ENCODE data around the gene ACE. TPM values are rescaled to one million over a fixed set of nuclear protein-coding genes. Genes with fewer than 3 reads are reported as not detected.

ACE gene
- total RNA-seq, 2 donors from 2014 or later: 38.3 to 45.2 TPM

DNA sequence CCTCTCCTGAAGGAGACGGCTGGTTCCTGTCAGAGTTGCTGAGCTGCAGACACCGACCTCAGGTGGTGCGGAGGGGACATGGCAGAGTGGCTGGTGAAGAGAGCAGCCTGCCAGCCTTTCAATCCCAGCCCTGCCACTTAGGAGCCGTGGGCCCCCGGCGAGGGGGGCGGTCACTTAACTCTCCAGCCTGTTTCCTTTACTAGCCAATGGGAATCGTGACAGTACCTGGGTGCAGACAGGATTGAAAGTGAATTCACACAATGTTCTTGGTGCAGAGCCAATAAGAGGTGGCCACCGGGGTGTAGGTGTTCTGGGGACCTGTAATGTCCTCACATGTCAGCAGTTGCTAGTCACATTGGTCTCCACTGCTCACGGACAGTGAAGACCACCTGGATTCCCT, 13.5 kb downstream of the ACE start:
- Histone ChIP-seq H3K4me3 (no peak overlapping the region), H3K4me1 (no peaks in the 10 kb centered on the region), H3K27me3 (no peaks in the 10 kb centered on the region), H3K36me3 (no peaks in the 10 kb centered on the region), H3K27ac (no peak overlapping the region), H3K9ac (ENCODE audit: low read depth in 2 of 2, low read length in 2 of 2) (no peak overlapping the region), H3K9me3 (no peaks in the 10 kb centered on the region)
- TF ChIP-seq CTCF (IDR thresholded peaks at IDR 0.05): no peak
- no peak for DNase-seq
- intact Hi-C loops (cut with DNase I): no loop called here

DNA sequence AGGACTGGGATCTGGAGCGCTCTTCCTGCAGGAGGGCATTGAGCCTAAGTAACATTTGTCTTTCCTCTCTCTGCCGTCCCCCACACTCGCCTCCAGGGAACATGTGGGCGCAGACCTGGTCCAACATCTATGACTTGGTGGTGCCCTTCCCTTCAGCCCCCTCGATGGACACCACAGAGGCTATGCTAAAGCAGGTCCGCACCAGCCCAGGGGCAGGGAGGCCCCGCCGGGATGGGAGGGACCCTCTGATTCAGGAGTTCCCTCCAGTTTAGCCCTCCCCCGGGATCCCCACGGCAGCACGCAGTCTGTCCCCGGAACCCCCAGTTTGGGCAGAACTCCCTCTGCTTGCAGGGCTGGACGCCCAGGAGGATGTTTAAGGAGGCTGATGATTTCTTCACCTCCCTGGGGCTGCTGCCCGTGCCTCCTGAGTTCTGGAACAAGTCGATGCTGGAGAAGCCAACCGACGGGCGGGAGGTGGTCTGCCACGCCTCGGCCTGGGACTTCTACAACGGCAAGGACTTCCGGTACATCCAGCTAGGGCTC, 14.1 kb downstream of the ACE start:
- no peaks in the 10 kb centered on the region for H3K27me3 ChIP-seq
- no peak overlapping the region for H3K27ac ChIP-seq
- no peak for DNase-seq
- no peaks in the 10 kb centered on the region for H3K9me3 ChIP-seq
- no peak overlapping the region for H3K4me3 ChIP-seq
- no peaks in the 10 kb centered on the region for H3K4me1 ChIP-seq
- TF ChIP-seq CTCF (IDR thresholded peaks at IDR 0.05): no peak
- intact Hi-C loops (cut with DNase I): no loop called here
- no peaks in the 10 kb centered on the region for H3K36me3 ChIP-seq
- H3K9ac ChIP-seq (ENCODE audit: low read depth in 2 of 2, low read length in 2 of 2): no peak overlapping the region

- intact Hi-C loops (cut with DNase I): no loop called here
- Histone ChIP-seq H3K27me3 (no peaks in the 10 kb centered on the region), H3K9me3 (no peaks in the 10 kb centered on the region), H3K36me3 (no peaks in the 10 kb centered on the region), H3K9ac (ENCODE audit: low read depth in 2 of 2, low read length in 2 of 2) (no peak overlapping the region), H3K4me1 (no peaks in the 10 kb centered on the region), H3K4me3 (no peak overlapping the region), H3K27ac (no peak overlapping the region)
- DNase-seq: no peak
- no peak for TF ChIP-seq CTCF (IDR thresholded peaks at IDR 0.05)
These were observed 14.6 kb downstream of the ACE start for GRCh38 chr17:63491413-63491812.

DNA sequence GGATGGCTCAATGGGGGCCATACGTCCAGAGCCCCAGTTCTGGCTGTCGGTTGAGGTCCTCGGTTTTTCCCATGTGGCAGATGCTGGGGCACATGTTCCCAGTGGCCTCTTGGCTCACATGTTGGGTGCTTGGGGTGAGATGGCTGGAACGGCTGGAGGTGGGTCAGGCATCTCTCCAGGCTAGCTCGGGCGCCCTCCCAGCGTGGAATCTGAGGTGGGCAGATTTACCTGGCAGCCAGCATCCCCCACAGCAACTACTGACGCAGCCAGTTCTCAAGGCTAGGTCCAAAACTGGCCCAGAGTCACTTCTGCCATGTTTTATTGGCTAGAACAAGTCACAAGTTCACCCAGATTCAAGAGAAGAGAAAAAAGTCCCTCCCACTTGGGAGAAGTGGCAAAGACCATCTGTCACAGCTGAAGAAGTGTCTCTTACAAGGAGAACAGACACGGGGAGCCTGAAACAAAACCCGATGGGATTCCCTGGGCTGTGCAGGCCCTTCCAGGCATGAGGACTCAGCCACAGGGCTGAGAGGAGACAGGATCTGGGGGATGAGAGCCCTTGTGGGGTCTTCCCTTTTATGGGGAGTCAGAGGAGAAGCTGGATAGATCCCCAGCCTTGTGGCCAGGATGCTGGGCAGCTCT, 15.2 kb downstream of the ACE start:
- DNase-seq: no peak
- no peak for TF ChIP-seq CTCF (IDR thresholded peaks at IDR 0.05)
- Histone ChIP-seq H3K27me3 (no peaks in the 10 kb centered on the region), H3K36me3 (no peaks in the 10 kb centered on the region), H3K9me3 (no peaks in the 10 kb centered on the region), H3K4me1 (no peaks in the 10 kb centered on the region), H3K9ac (ENCODE audit: low read depth in 2 of 2, low read length in 2 of 2) (no peak overlapping the region), H3K27ac (no peak overlapping the region), H3K4me3 (no peak overlapping the region)
- intact Hi-C loops (cut with DNase I): no loop called here

GRCh38 chr17:63492940-63493339, 16.1 kb downstream of the ACE start:
- H3K4me1 ChIP-seq: no peaks in the 10 kb centered on the region
- H3K9me3 ChIP-seq: no peaks in the 10 kb centered on the region
- TF ChIP-seq CTCF (IDR thresholded peaks at IDR 0.05): no peak
- H3K4me3 ChIP-seq: no peak overlapping the region
- no peak for DNase-seq
- intact Hi-C loops (cut with DNase I): no loop called here
- no peak overlapping the region for H3K27ac ChIP-seq
- H3K36me3 ChIP-seq: no peaks in the 10 kb centered on the region
- no peak overlapping the region for H3K9ac ChIP-seq (ENCODE audit: low read depth in 2 of 2, low read length in 2 of 2)
- no peaks in the 10 kb centered on the region for H3K27me3 ChIP-seq

Measured in colonic mucosa (tissue), 4 donors.